Motor neuron (in vitro differentiated cells): Measurements from ENCODE around the gene CACTIN. TPM values are rescaled to one million over a fixed set of nuclear protein-coding genes. Genes with fewer than 3 reads are reported as not detected.

Experiments used
- ATAC-seq, 8 experiments: fragments of 200-7000 bp; cut with Tn5 transposase; replicated peaks in 6 of 8; 2 replicates each; pipeline ENCODE4 v1.8.0; 2021; ENCODE audit warnings: mild to moderate bottlenecking in 8 of 8, moderate library complexity in 8 of 8
- H3K27ac ChIP-seq, 2 donors: fragments of 250-450 bp; sonication (Bioruptor Pico); 2 replicates each; pipeline ENCODE4 v1.9.0; 2021; ENCODE audit warnings: antibody characterized with exemption in 2 of 2, mild to moderate bottlenecking in 2 of 2, moderate library complexity in 1 of 2
- H3K4me1 ChIP-seq, 2 donors: fragments of 250-450 bp; sonication (Bioruptor Pico); replicated peaks in 1 of 2; 2 replicates each; pipeline ENCODE4 v1.6.1; 2021; ENCODE audit warnings: antibody characterized with exemption in 2 of 2, mild to moderate bottlenecking in 2 of 2, moderate library complexity in 1 of 2
- H3K4me3 ChIP-seq, 5 donors: fragments of 250-450 bp; sonication (Bioruptor Pico); 2 replicates each; pipeline ENCODE4 v1.9.0; 2021; ENCODE audit warnings: antibody characterized with exemption in 5 of 5, mild to moderate bottlenecking in 5 of 5, moderate library complexity in 4 of 5
- WGBS, 10 experiments: fragments of 450-650 bp; shearing (Covaris generic); methylation state at CpG; one replicate each; pipeline ENCODE4 v1.0.0; 2022; 5-methylcytosine and 5-hydroxymethylcytosine counted together
- in situ Hi-C, 9 experiments: fragments of 400-800 bp; cut with MboI; loops; one replicate each; pipeline ENCODE4 v1.15.0; 2021; ENCODE audit warnings: low sequenced_read_pairs in 9 of 9, low pct_unique_long_range_greater_than_20kb in 2 of 9; ENCODE audit not compliant: unreplicated experiment in 9 of 9
- total RNA-seq, 8 experiments: library from RNA; unstranded; fragments of 300-600 nt; gene quantifications; 2 replicates each; pipeline versions ENCODE4 v1.2.3 to v1.2.4, GENCODE V29; 2022

Gene CACTIN
- total RNA-seq, 8 experiments from 2014 or later, result 11.7 to 23.0 (median 15.7) TPM

DNA sequence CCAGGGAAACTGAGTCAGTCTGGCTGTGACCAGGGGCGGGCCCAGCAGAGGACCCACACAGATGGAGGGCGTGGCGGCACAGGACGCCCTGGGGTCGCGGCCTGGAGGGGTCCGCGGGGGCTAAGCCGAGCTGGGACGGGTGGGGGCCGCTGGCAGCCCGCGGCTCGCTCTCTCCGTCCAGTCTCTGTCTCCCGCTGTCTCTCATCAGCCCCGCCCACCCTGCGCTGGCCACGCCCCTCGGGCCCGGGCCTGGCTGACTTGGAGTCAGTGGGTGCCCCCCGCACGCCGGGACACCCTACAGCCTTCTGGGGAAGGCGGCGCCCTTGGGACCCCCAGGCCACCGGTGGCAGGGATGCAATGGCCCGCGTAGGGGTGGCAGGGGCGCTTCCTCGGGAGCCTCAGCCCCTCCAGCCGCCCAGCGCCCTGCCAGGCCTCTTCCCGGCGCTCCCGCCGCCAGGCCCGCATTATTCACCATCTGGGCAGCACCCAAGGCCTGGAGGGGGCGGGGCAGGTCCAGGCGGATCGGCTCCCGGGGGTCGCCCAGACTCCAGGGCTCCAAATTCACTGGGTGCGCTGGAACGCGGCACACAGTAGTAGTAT lies 19.8 kb downstream of the CACTIN start, which contains the start of gene TBXA2R:
TSS of gene TBXA2R (minus strand) at position 186 of the 600 bp plus-strand sequence. CDS start 6,241 bp downstream, outside the sequence.
- H3K27ac ChIP-seq, result no peak within 1 kb of the TSS
- peak within 1 kb of the TSS in 2 of 5 donors; percentile 6 to 18 for H3K4me3 ChIP-seq
- 14% methylated on average over 4 of the region's 46 CpGs; no CpG with 5 or more reads in 9 of the 10 experiments for WGBS, 10 experiments
- peaks cover 12 to 15% of the 10 kb centered on the region in 2 donors for H3K4me1 ChIP-seq
- in situ Hi-C loops, result loop anchor here in 1 of 9 experiments (25.0 kb wide), 1 partner anchor 294 kb away; no protein-coding TSS in a partner anchor
- peak; percentile 53 to 87 (median 72) for ATAC-seq

DNA sequence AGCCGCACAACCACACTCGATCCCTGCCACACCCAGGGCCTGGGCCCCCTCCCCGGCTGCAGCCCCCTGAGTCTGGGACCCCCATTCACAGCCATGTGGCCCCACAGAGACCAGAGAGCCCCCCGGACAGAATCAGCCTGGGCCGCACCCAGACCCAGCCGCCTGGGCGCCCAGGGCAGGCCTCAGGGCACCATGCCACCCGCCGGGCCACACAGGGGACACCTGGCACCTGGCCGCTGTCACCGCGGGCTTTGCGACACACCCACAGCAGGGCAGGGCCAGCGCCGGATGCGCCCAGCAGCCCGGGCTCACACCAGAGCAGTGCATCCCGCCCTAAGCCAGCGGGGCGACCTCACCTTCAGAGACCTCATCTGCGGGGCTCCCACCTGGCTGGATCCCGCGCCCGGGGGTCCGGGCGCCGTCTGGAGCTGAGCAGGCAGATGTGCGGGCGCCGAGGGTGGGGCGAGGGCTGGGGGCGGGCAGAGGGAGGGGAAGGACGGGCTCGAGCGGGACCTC lies 20.4 kb downstream of the CACTIN start:
- ATAC-seq, result peak; percentile 8 to 28 (median 26)
- Histone ChIP-seq H3K4me1 (peaks cover 12 to 15% of the 10 kb centered on the region in 2 donors), H3K4me3 (peak overlapping the region in 1 of 5 donors; percentile 6), H3K27ac (no peak overlapping the region)
- in situ Hi-C loops, result loop anchor here in 1 of 9 experiments (25.0 kb wide), 1 partner anchor 294 kb away; no protein-coding TSS in a partner anchor
- WGBS, 10 experiments, result 0% methylated on average over 2 of the region's 35 CpGs; no CpG with 5 or more reads in 9 of the 10 experiments

DNA sequence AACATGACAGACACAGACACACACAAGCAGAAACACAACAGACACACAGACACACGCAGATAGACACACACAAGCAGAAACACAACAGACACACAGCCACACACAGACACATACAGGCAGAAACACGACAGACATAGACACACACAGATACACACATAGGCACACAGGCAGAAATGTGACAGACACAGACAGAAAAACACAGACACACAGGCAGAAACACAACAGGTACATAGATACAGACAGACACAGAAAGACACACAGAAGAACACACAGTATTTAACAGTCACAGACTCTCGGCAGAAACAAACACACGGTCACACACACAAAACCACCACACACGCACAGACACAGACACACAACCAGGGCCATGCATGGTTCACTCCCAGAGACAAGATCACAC lies 20.8 kb downstream of the CACTIN start:
- ATAC-seq, result no peak

GRCh38 chr19:3605361-3605760 lies 21.2 kb downstream of the CACTIN start:
- WGBS, 10 experiments, result 60 to 94% (median 67%) methylated on average over 1 to 3 of the region's 3 CpGs; no CpG with 5 or more reads in 5 of the 10 experiments
- Histone ChIP-seq H3K4me1 (peaks cover 12 to 15% of the 10 kb centered on the region in 2 donors), H3K27ac (no peak overlapping the region), H3K4me3 (no peak overlapping the region)
- ATAC-seq, result no peak
- in situ Hi-C loops, result loop anchor here in 1 of 9 experiments (25.0 kb wide), 1 partner anchor 293 kb away; no protein-coding TSS in a partner anchor

More for the DNA sequence above, 20.8 kb downstream of the CACTIN start:
- Histone ChIP-seq H3K4me3 (no peak overlapping the region), H3K4me1 (peaks cover 12 to 15% of the 10 kb centered on the region in 2 donors), H3K27ac (no peak overlapping the region)
- in situ Hi-C loops, result loop anchor here in 1 of 9 experiments (25.0 kb wide), 1 partner anchor 293 kb away; no protein-coding TSS in a partner anchor
- 60 to 80% (median 65%) methylated on average over 1 to 4 of the region's 5 CpGs; no CpG with 5 or more reads in 6 of the 10 experiments for WGBS, 10 experiments

DNA sequence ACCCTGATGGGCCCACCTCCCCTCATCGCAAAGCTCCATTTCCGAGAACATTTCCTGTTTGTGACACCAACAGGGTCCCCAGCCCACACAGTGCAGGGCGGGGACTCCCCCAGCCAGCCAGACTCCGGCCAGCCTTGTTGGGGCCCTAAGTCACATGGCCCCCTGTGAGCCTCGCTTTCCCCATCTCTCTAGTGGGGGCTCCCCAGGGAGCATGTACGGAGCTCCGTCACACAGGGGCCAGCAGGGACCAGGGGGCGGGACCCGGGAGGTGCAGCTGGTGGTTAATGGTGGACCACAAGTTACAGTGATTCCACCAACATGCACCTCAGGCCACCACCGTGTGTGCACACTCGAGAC lies 21.6 kb downstream of the CACTIN start:
- Histone ChIP-seq H3K27ac (no peak overlapping the region), H3K4me3 (no peak overlapping the region), H3K4me1 (peaks cover 12 to 15% of the 10 kb centered on the region in 2 donors)
- no peak for ATAC-seq
- WGBS, 10 experiments, result 60 to 68% (median 63%) methylated on average over 2 to 8 of the region's 11 CpGs; no CpG with 5 or more reads in 7 of the 10 experiments
- in situ Hi-C loops, result loop anchor here in 1 of 9 experiments (25.0 kb wide), 1 partner anchor 293 kb away; no protein-coding TSS in a partner anchor

DNA sequence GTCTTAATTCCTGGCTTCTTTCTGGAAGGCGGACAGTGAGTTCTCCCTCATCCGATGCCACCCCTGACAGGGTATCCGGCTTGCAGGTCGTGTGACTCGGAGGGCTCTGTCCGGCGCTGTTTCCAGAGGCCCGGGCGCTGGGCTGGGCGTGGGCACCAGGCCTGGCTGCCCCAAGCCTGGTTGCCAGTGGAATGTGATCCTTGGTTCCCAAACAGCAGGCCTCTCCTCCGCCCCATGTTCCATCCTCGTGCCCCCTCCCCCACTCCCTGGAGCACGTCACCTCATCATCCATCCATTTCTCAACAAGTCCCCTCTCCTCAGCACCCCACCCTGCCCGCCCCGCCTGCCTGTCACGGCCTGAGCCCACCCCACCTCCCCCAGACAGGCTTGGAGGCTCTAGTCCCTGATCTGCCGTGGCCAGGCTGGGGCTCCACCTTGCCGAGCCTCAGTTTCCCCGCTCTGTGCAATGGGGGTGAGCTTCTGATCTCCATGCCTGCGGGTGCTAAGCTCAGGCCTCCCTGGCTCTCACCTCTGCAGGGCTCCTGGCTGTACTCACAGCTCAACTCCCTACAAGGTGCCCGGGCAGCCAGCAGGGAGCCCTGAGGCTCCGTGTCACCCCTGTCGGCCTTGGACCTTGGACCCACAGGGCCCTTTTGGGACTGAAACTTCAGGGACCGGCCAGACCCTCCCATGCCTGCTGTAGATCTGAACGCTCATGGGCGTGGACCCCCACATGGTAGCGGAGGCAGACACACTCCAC lies 22.2 kb downstream of the CACTIN start:
- no peak for ATAC-seq
- Histone ChIP-seq H3K4me3 (no peak overlapping the region), H3K4me1 (peaks cover 12 to 15% of the 10 kb centered on the region in 2 donors), H3K27ac (no peak overlapping the region)
- 80 to 100% (median 86%) methylated on average over 1 to 5 of the region's 27 CpGs; no CpG with 5 or more reads in 5 of the 10 experiments for WGBS, 10 experiments
- in situ Hi-C loops, result loop anchor here in 1 of 9 experiments (25.0 kb wide), 1 partner anchor 292 kb away; no protein-coding TSS in a partner anchor

GRCh38 chr19:3603121-3603811 lies 23.3 kb downstream of the CACTIN start:
- Histone ChIP-seq H3K4me3 (no peak overlapping the region), H3K27ac (no peak overlapping the region), H3K4me1 (peaks cover 12 to 15% of the 10 kb centered on the region in 2 donors)
- no peak for ATAC-seq
- in situ Hi-C loops, result loop anchor here in 1 of 9 experiments (25.0 kb wide), 1 partner anchor 291 kb away; no protein-coding TSS in a partner anchor
- WGBS, 10 experiments, result 30 to 81% (median 47%) methylated on average over 2 to 7 of the region's 23 CpGs; no CpG with 5 or more reads in 5 of the 10 experiments

- Histone ChIP-seq H3K4me1 (no peaks in the 10 kb centered on the region), H3K27ac (no peak overlapping the region), H3K4me3 (no peak overlapping the region)
- in situ Hi-C loops, result loop anchor here in 1 of 9 experiments (25.0 kb wide), 1 partner anchor 289 kb away; no protein-coding TSS in a partner anchor
- no peak for ATAC-seq
- WGBS, 10 experiments, result 75 to 100% (median 85%) methylated on average over 1 to 8 of the region's 12 CpGs; no CpG with 5 or more reads in 2 of the 10 experiments
These were observed 25.6 kb downstream of the CACTIN start for GRCh38 chr19:3601021-3601420.

DNA sequence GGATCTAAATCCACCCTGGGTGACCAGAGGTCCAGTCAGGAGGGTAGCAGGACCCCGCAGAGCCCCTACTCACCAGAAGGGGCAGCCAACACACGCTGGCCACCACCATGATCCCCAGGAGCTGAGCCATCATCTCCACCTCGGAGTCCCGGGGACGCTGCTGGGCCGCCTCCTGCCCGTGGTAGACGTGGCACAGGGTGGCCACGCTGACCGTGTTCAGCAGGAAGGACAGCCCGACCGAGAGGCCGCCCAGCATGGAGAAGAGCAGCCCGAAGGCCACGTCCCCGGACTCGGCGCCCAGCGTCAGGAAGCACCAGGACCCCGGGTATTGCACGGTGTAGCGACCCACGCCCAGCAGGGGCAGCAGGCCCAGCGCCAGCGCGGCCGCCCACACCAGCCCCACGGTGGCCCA lies 26.8 kb downstream of the CACTIN start:
- Histone ChIP-seq H3K4me1 (no peaks in the 10 kb centered on the region), H3K4me3 (no peak overlapping the region), H3K27ac (no peak overlapping the region)
- in situ Hi-C loops, result loop anchor here in 1 of 9 experiments (25.0 kb wide), 1 partner anchor 287 kb away; no protein-coding TSS in a partner anchor
- ATAC-seq, result peak in 1 of 8 experiments; percentile 19
- 33 to 60% methylated on average over 1 to 2 of the region's 28 CpGs; no CpG with 5 or more reads in 8 of the 10 experiments for WGBS, 10 experiments

DNA sequence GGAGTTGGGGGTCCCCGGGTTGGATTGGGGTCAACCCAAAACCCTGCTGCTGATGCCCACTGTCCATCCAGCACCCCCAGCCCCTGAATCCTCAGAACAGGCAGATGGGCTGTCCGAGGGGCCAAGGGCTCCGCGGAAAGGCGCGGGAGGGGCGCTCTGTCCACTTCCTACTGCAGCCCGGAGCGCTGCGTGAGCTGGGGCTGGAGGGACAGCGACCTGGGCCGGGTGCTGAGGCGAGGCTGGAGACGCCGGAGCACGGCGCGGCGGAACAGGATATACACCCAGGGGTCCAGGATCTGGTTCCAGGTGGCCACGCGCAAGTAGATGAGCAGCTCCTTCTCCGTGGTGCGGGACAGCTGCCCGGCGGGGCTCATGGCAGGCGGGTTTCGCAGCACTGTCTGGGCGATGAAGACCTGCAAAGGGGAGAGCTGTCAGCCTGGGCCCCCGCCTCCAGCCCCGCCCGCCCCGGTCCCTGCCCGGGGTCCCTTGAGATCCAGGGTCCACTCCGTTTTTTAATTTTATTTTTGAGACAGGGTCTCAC lies 31.0 kb downstream of the CACTIN start:
- Histone ChIP-seq H3K4me3 (no peak overlapping the region), H3K4me1 (no peaks in the 10 kb centered on the region), H3K27ac (no peak overlapping the region)
- in situ Hi-C loops, result no loop called here
- ATAC-seq, result no peak
- 69 to 93% (median 72%) methylated on average over 2 to 7 of the region's 34 CpGs; no CpG with 5 or more reads in 6 of the 10 experiments for WGBS, 10 experiments

- H3K4me3 ChIP-seq, result no peak overlapping the region
- ATAC-seq, result no peak
- no CpG with 5 or more reads among the region's 11 CpGs for WGBS, 10 experiments
- H3K27ac ChIP-seq, result no peak overlapping the region
- in situ Hi-C loops, result no loop called here
- H3K4me1 ChIP-seq, result no peaks in the 10 kb centered on the region
These were observed 33.4 kb downstream of the CACTIN start for GRCh38 chr19:3593156-3593555.
